NT2/D1 (cell line): Measurements from ENCODE around the gene DIAPH2.

Experiments
- DNase-seq: peaks from one replicate; pipeline ENCODE4 v3.0.0-alpha.2; 2011; ENCODE audit warnings: low read depth, low spot score
- H3K27me3 ChIP-seq: 2 replicates; pipeline ENCODE4 v1.6.0; 2011; ENCODE audit warnings: mild to moderate bottlenecking; ENCODE audit not compliant: insufficient read length, insufficient read depth
- H3K36me3 ChIP-seq: 2 replicates; pipeline ENCODE4 v1.6.1; 2011; ENCODE audit warnings: mild to moderate bottlenecking, low read length, mixed read lengths; ENCODE audit not compliant: insufficient read depth, insufficient read length
- H3K4me1 ChIP-seq: 2 replicates; pipeline ENCODE4 v1.5.1; 2011; ENCODE audit not compliant: insufficient read depth, insufficient read length
- H3K4me3 ChIP-seq: 2 replicates; pipeline ENCODE4 v1.5.1; 2011; ENCODE audit warnings: low read depth; ENCODE audit not compliant: insufficient read length
- H3K9ac ChIP-seq: 2 replicates; pipeline ENCODE4 v1.6.0; 2011; ENCODE audit warnings: low read depth; ENCODE audit not compliant: insufficient read length
- H3K9me3 ChIP-seq: 2 replicates; pipeline ENCODE4 v1.5.1; 2011; ENCODE audit warnings: mild to moderate bottlenecking, low read length; ENCODE audit not compliant: insufficient read depth
- SUZ12 ChIP-seq: IDR thresholded peaks from 2 replicates; pipeline ENCODE4 v1.6.1; 2011; ENCODE audit not compliant: insufficient read length, insufficient read depth; ENCODE audit errors: extremely low read depth
- YY1 ChIP-seq: IDR thresholded peaks from 2 replicates; pipeline ENCODE4 v1.6.1; 2011; ENCODE audit not compliant: insufficient read length, insufficient read depth
- ZNF274 ChIP-seq: IDR thresholded peaks from 2 replicates; pipeline ENCODE4 v1.6.1; 2011; ENCODE audit warnings: mild to moderate bottlenecking, low read depth, low read length

DIAPH2 gene

DNA sequence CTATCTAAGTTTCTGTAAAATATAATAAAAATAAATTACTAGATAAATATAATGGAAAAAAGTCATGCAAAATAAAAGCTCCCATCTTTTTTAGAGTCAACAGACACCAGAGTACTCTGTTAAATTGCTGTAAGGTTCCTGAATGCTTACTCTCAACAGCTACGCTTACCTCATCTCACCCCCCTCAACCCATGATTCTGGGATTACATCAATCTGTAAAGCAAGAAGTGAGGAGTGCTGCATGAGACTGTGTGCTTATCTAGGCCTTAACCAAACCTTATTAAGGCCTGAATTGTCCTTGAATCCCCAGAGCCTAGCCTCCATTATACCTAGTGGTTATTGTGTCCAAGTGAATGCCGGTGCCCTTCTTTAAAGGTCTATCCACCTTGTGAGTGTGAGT lies 934.9 kb downstream of the DIAPH2 start:
- no peaks in the 10 kb centered on the region for H3K4me1 ChIP-seq
- H3K9me3 ChIP-seq = no peaks in the 10 kb centered on the region
- no peaks in the 10 kb centered on the region for H3K36me3 ChIP-seq
- no peak overlapping the region for H3K4me3 ChIP-seq
- H3K27me3 ChIP-seq = no peaks in the 10 kb centered on the region
- TF ChIP-seq SUZ12 (no peak), YY1 (no peak), ZNF274 (no peak)
- no peak for DNase-seq
- H3K9ac ChIP-seq = no peak overlapping the region

DNA sequence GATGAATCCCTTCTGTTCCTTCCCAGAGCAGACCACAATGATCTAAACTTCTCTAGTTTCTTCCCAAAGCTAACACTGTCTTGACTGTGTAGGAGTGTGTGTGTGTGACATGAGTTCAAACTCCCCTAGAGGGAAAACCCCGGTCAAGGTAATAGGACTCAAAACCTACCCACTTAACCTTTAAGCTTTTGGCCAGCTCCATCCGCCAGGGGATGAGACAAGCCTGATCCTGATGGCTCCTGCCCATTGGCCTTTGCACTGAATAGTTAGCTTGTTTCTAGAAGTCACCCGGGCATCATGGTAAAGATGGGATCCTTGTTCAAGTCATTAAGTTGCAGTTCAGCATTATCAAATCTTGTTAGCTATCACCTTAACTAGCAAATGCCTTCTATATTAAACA lies 937.5 kb downstream of the DIAPH2 start:
- Histone ChIP-seq H3K4me1 (no peaks in the 10 kb centered on the region), H3K9me3 (no peaks in the 10 kb centered on the region), H3K36me3 (no peaks in the 10 kb centered on the region), H3K4me3 (no peak overlapping the region), H3K27me3 (no peaks in the 10 kb centered on the region), H3K9ac (no peak overlapping the region)
- TF ChIP-seq ZNF274 (no peak), SUZ12 (no peak), YY1 (no peak)
- no peak for DNase-seq

DNA sequence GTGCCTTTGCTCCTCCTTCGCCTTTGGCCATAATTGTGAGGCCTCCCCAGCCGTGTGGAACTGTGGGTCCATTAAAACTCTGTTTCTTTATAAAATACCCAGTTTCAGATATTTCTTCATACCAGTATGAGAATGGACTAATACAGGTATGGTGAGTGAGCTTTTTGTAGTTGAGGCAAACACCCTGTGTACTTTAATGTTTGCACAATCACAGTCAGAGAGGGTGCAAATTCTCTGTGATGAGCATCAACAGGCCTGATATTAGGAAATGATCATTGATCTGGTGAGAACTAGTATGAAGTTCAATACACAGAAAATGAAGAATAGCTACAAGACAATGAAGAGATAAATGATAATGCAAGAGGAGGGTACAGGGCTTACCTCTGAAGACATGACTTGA lies 943.7 kb downstream of the DIAPH2 start:
- H3K4me3 ChIP-seq = no peak overlapping the region
- no peaks in the 10 kb centered on the region for H3K36me3 ChIP-seq
- TF ChIP-seq ZNF274 (no peak), YY1 (no peak), SUZ12 (no peak)
- DNase-seq = no peak
- H3K4me1 ChIP-seq = no peaks in the 10 kb centered on the region
- no peak overlapping the region for H3K9ac ChIP-seq
- no peaks in the 10 kb centered on the region for H3K27me3 ChIP-seq
- H3K9me3 ChIP-seq = no peaks in the 10 kb centered on the region

DNA sequence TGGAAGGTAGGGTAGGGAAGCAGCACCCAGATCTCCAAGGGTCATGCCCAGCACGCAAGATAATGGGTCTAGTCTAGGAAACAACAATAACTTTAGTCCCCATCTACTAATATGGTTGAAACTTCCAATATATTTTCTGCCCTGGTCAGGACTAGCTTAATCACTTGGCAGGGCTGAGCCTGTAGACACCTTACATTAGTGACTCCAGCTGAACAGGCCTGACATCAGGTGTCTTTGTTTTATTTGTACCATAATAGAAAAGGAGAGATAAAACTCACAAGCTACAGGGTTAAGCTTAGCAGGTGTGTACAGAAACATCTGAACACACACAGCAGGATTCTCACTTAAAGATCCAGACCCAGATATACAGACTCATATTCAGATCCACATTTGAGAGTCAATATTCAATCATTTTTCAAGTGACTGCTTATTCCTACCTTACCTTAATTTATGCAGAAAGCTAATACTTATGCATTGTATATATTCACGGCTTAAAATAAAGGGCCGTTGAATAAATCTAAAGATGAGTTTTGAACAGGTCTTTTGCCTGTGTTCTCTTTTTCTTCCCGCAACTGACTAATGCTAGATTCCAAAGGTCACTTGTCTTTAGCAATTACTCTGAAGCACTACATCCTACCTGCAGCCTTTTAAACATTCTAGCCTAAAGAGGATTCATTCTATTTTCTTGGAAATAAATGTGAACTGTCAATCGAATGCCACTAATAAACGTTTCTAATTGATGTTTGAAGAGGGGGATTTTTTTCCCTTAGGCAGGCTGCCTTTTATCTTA lies 944.4 kb downstream of the DIAPH2 start:
- TF ChIP-seq SUZ12 (no peak), YY1 (no peak), ZNF274 (no peak)
- no peak overlapping the region for H3K4me3 ChIP-seq
- DNase-seq = no peak
- no peaks in the 10 kb centered on the region for H3K4me1 ChIP-seq
- no peaks in the 10 kb centered on the region for H3K27me3 ChIP-seq
- H3K9ac ChIP-seq = no peak overlapping the region
- no peaks in the 10 kb centered on the region for H3K9me3 ChIP-seq
- H3K36me3 ChIP-seq = no peaks in the 10 kb centered on the region

DNA sequence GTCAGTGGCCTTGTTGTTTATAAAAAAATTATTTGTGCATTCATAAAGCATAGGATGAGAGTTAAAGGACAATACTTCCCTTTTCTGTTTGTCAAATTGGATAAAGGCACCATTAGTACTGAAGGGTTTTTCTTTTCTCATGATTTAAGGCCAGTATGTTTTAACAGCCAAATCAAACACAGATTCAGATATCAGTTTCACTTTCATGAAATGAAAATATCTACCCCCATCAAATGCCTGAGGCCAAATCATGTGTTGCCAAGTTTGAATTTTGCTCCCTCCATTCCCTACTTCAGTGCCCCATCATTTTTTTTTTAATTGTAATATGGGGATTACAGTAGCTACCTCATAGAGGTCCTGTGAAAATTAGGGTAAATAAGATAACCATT lies 944.9 kb downstream of the DIAPH2 start:
- Histone ChIP-seq H3K9ac (no peak overlapping the region), H3K9me3 (no peaks in the 10 kb centered on the region), H3K4me1 (no peaks in the 10 kb centered on the region), H3K27me3 (no peaks in the 10 kb centered on the region), H3K36me3 (no peaks in the 10 kb centered on the region), H3K4me3 (no peak overlapping the region)
- no peak for DNase-seq
- TF ChIP-seq SUZ12 (no peak), ZNF274 (no peak), YY1 (no peak)

DNA sequence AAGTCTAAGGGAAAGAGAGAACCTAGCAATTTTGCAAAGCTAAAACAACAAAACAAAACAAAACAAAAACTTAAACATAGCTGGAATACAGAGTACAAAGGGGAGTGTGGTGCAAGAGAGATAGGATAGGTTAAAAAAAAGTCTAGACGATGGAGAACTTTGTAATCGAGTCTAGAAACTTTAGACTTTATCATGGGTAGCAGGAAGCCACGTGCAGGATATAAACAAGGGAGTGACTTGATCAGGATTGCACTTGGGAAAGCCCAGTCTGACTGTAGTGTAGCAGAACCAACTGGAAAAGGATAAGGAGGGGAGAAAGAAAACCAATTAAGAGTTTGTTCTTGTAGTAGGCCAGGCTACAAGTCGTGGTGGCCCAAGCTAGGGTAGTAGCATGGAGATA lies 949.2 kb downstream of the DIAPH2 start:
- H3K4me3 ChIP-seq = no peak overlapping the region
- no peaks in the 10 kb centered on the region for H3K4me1 ChIP-seq
- H3K27me3 ChIP-seq = no peaks in the 10 kb centered on the region
- no peak overlapping the region for H3K9ac ChIP-seq
- TF ChIP-seq ZNF274 (no peak), YY1 (no peak), SUZ12 (no peak)
- H3K36me3 ChIP-seq = no peaks in the 10 kb centered on the region
- DNase-seq = no peak
- no peaks in the 10 kb centered on the region for H3K9me3 ChIP-seq

DNA sequence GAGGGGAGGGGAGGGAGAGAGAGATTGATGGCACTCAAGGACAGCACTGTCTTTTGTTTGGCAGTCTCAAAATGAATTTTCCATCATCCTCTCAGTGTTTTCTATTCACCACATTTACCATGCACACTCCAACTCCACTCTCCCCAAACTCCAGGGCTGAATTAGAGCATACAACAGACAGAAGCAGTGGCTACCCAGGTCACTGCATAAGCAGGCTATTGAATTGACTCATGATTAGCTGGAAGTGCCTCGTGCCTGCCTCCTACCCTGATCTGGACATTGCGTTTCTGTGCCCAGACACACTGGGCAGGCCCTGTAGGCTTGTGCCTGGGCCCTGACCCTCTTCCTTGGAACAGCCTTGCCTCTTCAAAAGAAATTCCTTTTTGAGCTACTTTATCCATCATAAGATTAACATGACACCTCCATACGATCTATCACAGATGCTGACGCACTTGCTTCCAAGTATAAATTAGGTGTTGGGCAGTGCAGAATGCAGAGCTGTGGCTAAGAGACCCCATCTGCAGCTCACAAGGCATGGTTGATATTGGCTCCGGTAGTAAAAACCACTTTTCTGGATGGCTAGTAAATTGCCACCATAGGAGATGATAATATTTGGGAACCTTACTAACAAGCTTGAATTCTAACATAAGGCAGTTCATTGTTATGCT lies 952.0 kb downstream of the DIAPH2 start:
- H3K36me3 ChIP-seq = no peaks in the 10 kb centered on the region
- no peaks in the 10 kb centered on the region for H3K9me3 ChIP-seq
- H3K9ac ChIP-seq = no peak overlapping the region
- no peaks in the 10 kb centered on the region for H3K27me3 ChIP-seq
- H3K4me3 ChIP-seq = no peak overlapping the region
- no peaks in the 10 kb centered on the region for H3K4me1 ChIP-seq
- no peak for DNase-seq
- TF ChIP-seq SUZ12 = no peak

DNA sequence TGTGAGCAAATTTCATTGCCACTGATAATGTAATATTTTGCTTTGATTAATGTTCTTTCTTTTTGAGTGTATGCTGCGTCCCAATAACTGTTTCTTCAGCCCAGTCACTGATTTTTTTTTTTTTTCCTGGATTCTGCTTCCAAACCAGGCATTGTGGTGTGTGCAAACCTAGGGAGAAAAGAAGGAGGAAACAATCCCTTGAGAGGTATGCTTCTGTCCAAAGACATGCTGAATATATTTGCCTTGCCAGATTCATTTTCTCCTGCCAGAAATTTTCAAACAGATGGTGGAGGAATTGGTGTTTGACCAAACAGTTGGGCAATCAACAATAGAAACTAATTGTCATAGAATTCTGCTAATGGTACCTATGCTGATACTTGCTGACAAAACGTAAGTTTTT lies 952.6 kb downstream of the DIAPH2 start:
- Histone ChIP-seq H3K4me1 (no peaks in the 10 kb centered on the region), H3K9ac (no peak overlapping the region), H3K36me3 (no peaks in the 10 kb centered on the region), H3K27me3 (no peaks in the 10 kb centered on the region), H3K9me3 (no peaks in the 10 kb centered on the region), H3K4me3 (no peak overlapping the region)
- DNase-seq = no peak
- no peak for TF ChIP-seq YY1
- TF ChIP-seq ZNF274 = no peak
- TF ChIP-seq SUZ12 = no peak
